ENCODE data around the gene RASAL3.

The RASAL3 gene

GRCh38 chr19:15432629-15433518, 31.5 kb downstream of the RASAL3 start:
- peak; percentile 55 to 72 for DNase-seq

GRCh38 chr19:15432018-15432494, 32.3 kb downstream of the RASAL3 start:
- DNase-seq: no peak

- DNase-seq: no peak
Measured at GRCh38 chr19:15431396-15432017, 32.8 kb downstream of the RASAL3 start.

- no peak for DNase-seq
Measured at GRCh38 chr19:15430526-15431120, 33.7 kb downstream of the RASAL3 start.

DNA sequence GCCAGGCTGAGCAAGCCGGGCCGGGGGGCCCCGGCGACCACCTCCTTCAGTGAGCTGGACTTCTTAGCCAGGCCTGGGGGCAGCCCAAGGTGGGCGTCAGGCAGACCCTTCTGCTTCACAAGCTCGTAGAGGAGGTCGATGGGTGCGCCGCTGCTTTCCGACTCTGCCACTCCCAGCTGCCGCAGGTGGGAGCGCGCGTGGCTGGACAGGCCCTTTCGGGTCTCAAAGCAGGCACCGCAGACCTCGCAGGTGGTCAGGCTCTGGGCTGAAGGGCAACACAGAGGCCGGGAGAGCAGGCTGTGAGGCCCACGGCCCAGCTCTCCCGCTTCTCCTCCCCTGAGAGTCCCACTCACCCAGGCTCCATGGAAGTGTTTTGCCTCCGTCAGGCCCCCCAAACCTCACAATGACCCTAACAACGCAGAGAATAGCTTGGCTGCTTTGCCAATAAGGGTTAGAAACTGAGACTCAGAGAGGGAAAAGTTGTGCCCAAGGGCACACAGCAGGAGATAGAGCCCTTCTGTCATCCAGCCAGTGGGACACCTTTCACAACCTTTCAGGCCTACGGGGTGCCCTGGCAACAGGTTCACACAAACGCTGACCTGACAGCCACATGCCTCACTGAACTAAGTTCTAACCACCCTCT, 34.4 kb downstream of the RASAL3 start:
- DNase-seq: no peak

GRCh38 chr19:15428956-15429824, 35.2 kb downstream of the RASAL3 start:
- DNase-seq: no peak

- no peak for DNase-seq
Measured at GRCh38 chr19:15427991-15428471, 36.3 kb downstream of the RASAL3 start.

DNA sequence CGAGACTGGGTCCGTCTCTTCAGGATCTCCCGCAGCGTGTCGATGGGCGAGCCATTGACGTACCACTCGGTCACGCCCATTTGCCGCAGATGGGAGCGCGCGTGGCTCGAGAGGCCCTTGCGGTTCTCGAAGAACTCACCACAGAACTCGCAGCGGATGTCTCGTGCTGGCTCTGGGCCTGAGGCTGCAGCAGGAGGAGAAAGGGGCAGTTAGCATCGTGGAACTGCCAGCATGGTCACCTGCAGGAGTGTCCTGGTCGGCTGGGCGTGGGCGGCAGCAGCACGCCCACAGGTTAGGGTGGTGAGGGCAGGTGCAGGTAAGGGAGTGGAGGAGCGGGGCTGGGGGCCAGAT, 37.0 kb downstream of the RASAL3 start:
- DNase-seq: no peak

- no peak for DNase-seq
Measured at GRCh38 chr19:15426485-15427349, 37.6 kb downstream of the RASAL3 start.

- no peak for DNase-seq
Measured at GRCh38 chr19:15425321-15425950, 38.9 kb downstream of the RASAL3 start.

DNA sequence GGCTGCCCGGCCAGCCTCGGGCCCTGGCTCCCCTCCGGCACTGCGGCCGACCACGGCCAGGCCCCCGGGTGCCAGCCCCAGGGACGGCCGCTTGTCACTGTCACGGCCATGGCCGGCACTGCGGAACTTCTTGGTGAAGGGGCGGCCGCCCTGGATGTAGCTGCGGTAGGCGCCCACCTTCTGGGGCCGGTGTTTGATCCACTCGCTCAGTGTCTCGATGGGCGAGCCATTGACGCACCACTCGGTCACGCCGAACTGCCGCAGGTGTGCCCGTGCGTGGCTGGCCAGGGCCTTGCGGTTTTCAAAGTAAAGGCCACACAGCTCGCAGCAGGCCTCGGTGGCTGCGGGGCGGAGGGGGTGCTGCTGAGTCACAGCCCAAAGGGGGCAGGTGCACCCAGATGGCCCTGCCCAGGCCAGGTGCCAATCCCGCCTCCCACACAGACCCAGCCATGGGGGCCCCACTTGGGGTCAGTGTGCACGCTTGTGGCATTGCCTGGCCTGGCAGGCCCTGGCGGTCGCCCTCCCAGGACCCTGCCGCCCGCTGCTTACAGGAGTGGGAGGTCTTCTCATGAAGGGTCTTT, 39.6 kb downstream of the RASAL3 start:
- DNase-seq: no peak

DNA sequence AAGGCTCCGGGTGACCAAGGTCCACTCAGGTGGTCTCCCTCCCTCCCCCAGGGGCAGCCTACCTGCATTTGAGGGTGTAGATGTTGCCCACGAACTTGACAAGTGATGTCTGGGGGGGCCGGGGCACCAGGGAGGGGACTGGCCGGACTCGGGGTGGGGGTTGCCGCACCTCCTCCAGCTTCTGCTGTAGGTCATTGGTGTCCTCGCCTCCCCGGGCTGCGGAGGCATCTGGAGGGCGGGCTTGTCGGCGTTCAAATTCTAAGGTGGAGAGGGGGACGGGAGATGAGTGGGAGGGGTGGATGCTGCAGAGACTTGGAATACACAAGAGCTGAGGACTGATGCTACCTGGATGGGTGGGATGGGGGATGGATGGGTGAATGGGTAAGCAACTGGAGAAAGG, 40.2 kb downstream of the RASAL3 start:
- no peak for DNase-seq

DNA sequence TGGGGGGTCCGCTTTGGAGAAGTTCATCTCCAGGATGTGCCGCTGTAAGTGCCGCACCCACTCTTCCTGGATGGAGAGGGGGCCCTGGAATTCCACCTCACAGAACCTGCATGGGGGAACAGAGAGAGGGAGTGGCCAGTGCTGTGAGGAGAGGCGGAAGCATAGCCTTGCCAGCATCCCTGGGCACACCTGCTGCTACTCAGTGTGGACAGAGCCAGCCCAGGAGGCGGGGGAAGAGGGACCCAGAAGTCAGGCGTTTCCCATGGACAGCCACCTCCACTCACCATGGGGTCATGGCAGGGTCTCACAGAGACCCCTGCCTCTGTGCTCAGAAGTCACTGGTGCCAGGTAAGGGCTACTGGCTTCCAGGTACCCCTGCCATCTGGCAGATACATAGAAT, 41.2 kb downstream of the RASAL3 start:
- no peak for DNase-seq

GRCh38 chr19:15422296-15423075, 41.9 kb downstream of the RASAL3 start:
- DNase-seq: no peak

DNA sequence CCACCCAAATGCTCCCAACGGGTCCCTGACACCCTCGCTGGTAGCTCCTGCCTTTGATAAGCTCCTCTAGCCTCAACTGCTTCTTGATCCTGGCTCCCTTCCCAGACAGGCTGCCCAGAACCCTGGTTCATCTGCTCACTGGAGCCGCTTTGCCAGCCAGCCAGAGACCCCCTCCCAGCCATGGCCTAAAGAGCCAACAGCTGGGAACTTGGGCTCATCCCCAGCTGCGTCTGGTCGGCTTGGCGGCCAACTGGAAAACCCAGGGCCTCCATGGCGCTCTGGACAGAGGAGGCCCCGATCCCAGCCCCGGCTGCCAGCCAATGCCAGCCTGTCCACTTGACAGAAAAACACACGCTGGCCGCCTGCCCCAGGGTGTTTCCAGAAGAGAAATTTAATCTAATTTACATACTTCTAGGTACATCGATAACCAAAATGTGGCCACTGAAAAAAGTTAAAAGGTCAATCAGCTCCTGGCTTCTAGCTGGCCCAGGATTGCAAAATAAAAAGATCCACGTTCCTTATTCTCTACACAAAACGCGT, 42.6 kb downstream of the RASAL3 start:
- DNase-seq: no peak

GRCh38 chr19:15421136-15421695, 43.1 kb downstream of the RASAL3 start:
- no peak for DNase-seq

- no peak for DNase-seq
Measured at GRCh38 chr19:15419413-15420025, 44.8 kb downstream of the RASAL3 start.
